H54 (cell line): Measurements from ENCODE around the gene PGC.
A peak's percentile ranks its signal among the peaks of the same experiment; 100 is the strongest.

Experiments used
- DNase-seq: peaks from one replicate; pipeline ENCODE4 v3.0.0; 2011; ENCODE audit warnings: low spot score, mixed read lengths; ENCODE audit not compliant: insufficient read length
- FAIRE-seq: peaks from 3 replicates; lab custom pipeline; 2011; peaks lifted over from hg19 to GRCh38; lab: Jason Lieb, UNC
- POLR2A ChIP-seq: IDR thresholded peaks from 2 replicates; pipeline ENCODE4 v1.6.1; 2011; ENCODE audit warnings: low read depth, mild to moderate bottlenecking, low read length

PGC gene

GRCh38 chr6:41746107-41746506 lies 1.1 kb downstream of the PGC start:
- no peak for FAIRE-seq
- no peak for DNase-seq
- TF ChIP-seq POLR2A = no peak

- TF ChIP-seq POLR2A = no peak
- FAIRE-seq = no peak
Observed at GRCh38 chr6:41744236-41744787, 2.9 kb downstream of the PGC start.

GRCh38 chr6:41743406-41744235 lies 3.6 kb downstream of the PGC start:
- TF ChIP-seq POLR2A = no peak
- FAIRE-seq (no peak), DNase-seq (no peak)

More at GRCh38 chr6:41744236-41744787, 2.9 kb downstream of the PGC start:
- no peak for DNase-seq

GRCh38 chr6:41741625-41742490 lies 5.3 kb downstream of the PGC start:
- DNase-seq (no peak), FAIRE-seq (no peak)
- no peak for TF ChIP-seq POLR2A

GRCh38 chr6:41740366-41741162 lies 6.6 kb downstream of the PGC start:
- no peak for TF ChIP-seq POLR2A
- FAIRE-seq (no peak), DNase-seq (no peak)

- DNase-seq = no peak
- no peak for TF ChIP-seq POLR2A
- no peak for FAIRE-seq
Observed at GRCh38 chr6:41739041-41739440, 8.2 kb downstream of the PGC start.

- TF ChIP-seq POLR2A = no peak
- no peak for FAIRE-seq
Observed at GRCh38 chr6:41737591-41738130, 9.5 kb downstream of the PGC start.

GRCh38 chr6:41736800-41737555 lies 10.2 kb downstream of the PGC start:
- FAIRE-seq (no peak), DNase-seq (no peak)
- no peak for TF ChIP-seq POLR2A

More at GRCh38 chr6:41737591-41738130, 9.5 kb downstream of the PGC start:
- no peak for DNase-seq

GRCh38 chr6:41736186-41736733 lies 10.9 kb downstream of the PGC start:
- TF ChIP-seq POLR2A = no peak
- DNase-seq = no peak
- FAIRE-seq = no peak

GRCh38 chr6:41735427-41736185 lies 11.6 kb downstream of the PGC start, which contains the start of gene TFEB:
TSS of gene TFEB (minus strand) at chr6:41735608. CDS start at chr6:41691213, 44,395 bp downstream.
- FAIRE-seq (no peak), DNase-seq (peak; percentile 95)
- 0 out of 2 replicates have a peak, but pooled peaks have one; percentile 8 for TF ChIP-seq POLR2A
